Stimulated activated CD4-positive, alpha-beta T cell treated with anti-CD3 and anti-CD28 coated beads, Interleukin-15, amount 100 ng/mL, for 48 hours (primary cell): ENCODE results near the gene TMEM45B.
"Not testable (repeated sequence)": the region's sequence is repeated elsewhere in the genome, so short reads cannot be mapped to it uniquely, and the experiment has no call there.

Experiments
- DNase-seq, 2 donors: peaks; one replicate each; pipeline ENCODE4 v3.0.0-alpha.2; 2020; ENCODE audit warnings: low read depth in 2 of 2

Gene TMEM45B

GRCh38 chr11:129808241-129808640 is 7.4 kb upstream of the TMEM45B start:
- not testable (repeated sequence) for DNase-seq

GRCh38 chr11:129813231-129813791 is 2.3 kb upstream of the TMEM45B start:
- no peak for DNase-seq

GRCh38 chr11:129814244-129815014 is 1.2 kb upstream of the TMEM45B start:
- peak; percentile 72 to 73 for DNase-seq

GRCh38 chr11:129817534-129818051 is 1.9 kb downstream of the TMEM45B start:
- no peak for DNase-seq

GRCh38 chr11:129818236-129818635 is 2.6 kb downstream of the TMEM45B start:
- not testable (repeated sequence) for DNase-seq

- DNase-seq = no peak
Measured at GRCh38 chr11:129819237-129819636, 3.6 kb downstream of the TMEM45B start.

- not testable (repeated sequence) for DNase-seq
Measured at GRCh38 chr11:129820228-129820627, 4.6 kb downstream of the TMEM45B start.

- not testable (repeated sequence) for DNase-seq
Measured at GRCh38 chr11:129823281-129823680, 7.6 kb downstream of the TMEM45B start.

- not testable (repeated sequence) for DNase-seq
Measured at GRCh38 chr11:129823799-129824198, 8.2 kb downstream of the TMEM45B start.

- no peak for DNase-seq
Measured at GRCh38 chr11:129825380-129825779, 9.7 kb downstream of the TMEM45B start.

GRCh38 chr11:129828301-129828836 is 12.7 kb downstream of the TMEM45B start:
- no peak for DNase-seq

- not testable (repeated sequence) for DNase-seq
Measured at GRCh38 chr11:129829497-129829896, 13.8 kb downstream of the TMEM45B start.

GRCh38 chr11:129831227-129831626 is 15.6 kb downstream of the TMEM45B start:
- not testable (repeated sequence) for DNase-seq

- not testable (repeated sequence) for DNase-seq
Measured at GRCh38 chr11:129833260-129833659, 17.6 kb downstream of the TMEM45B start.

- not testable (repeated sequence) for DNase-seq
Measured at GRCh38 chr11:129836423-129836891, 20.8 kb downstream of the TMEM45B start.

- no peak for DNase-seq
Measured at GRCh38 chr11:129836979-129837378, 21.3 kb downstream of the TMEM45B start.

GRCh38 chr11:129840236-129840635 is 24.6 kb downstream of the TMEM45B start:
- no peak for DNase-seq

- DNase-seq = no peak
Measured at GRCh38 chr11:129842138-129842537, 26.5 kb downstream of the TMEM45B start.

GRCh38 chr11:129846508-129847335 is 31.1 kb downstream of the TMEM45B start:
- no peak for DNase-seq

- not testable (repeated sequence) for DNase-seq
Measured at GRCh38 chr11:129847361-129847760, 31.7 kb downstream of the TMEM45B start.

- no peak for DNase-seq
Measured at GRCh38 chr11:129849447-129850130, 33.9 kb downstream of the TMEM45B start.
